ENCODE measurements around the gene TMEM30B.
"Not testable (repeated sequence)": the region's sequence is repeated elsewhere in the genome, so short reads cannot be mapped to it uniquely, and the experiment has no call there.

Gene TMEM30B

GRCh38 chr14:61254808-61255526 lies 26.2 kb downstream of the TMEM30B start:
- peak overlapping the region; percentile 42 for H3K4me3 ChIP-seq (ENCODE audit: low read depth, low read length)
- H3K4me1 ChIP-seq (ENCODE audit: control insufficient read depth, insufficient read depth, low read length) = peaks cover 38% of the 10 kb centered on the region
- no peak overlapping the region; the same call in 1 of the 2 replicates for H3K27ac ChIP-seq (ENCODE audit: low read depth, low read length)

DNA sequence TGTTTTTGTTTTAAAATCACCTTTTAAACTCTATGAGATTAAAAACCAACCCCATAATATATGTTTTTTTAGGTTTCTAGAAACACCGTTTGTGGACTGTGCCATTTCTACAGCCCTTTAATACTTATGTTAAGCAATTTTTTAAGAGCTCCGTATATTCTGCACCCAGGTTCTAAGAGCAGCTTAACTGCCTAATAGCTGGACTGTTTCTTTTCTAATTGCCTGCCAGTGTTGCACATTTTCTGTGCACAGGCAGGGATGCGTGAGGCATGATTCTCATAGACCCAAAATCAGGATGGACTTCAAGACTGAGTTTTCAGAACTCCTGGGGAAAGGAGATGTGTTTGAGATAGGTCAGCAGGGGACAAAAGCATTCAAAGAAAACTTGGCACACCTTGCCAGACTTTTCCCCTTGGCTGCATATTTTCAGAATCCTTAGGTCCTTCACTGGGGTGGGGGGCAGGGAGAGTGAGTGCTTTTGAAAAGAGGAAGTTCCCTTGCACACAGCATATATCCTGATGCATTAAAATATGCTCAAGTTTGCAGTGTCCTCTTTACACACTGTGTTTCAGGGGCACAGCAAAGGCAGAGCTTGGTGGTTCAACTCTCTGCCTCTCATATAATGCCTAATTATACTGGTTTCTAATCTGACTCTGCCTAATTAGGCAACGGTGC lies 27.9 kb downstream of the TMEM30B start:
- Histone ChIP-seq H3K27me3 (ENCODE audit: control insufficient read depth, insufficient read depth, low read length) (peaks cover 3% of the 10 kb centered on the region; the same call in 1 of the 2 replicates), H3K4me1 (ENCODE audit: control insufficient read depth, insufficient read depth, low read length) (peaks cover 38% of the 10 kb centered on the region), H3K9me3 (ENCODE audit: control insufficient read depth, insufficient read depth, low read depth, low read length) (no peaks in the 10 kb centered on the region), H3K27ac (ENCODE audit: low read depth, low read length) (no peak overlapping the region), H3K36me3 (ENCODE audit: control insufficient read depth, insufficient read depth, low read length) (no peaks in the 10 kb centered on the region), H3K9ac (ENCODE audit: low read length) (no peak overlapping the region), H3K4me3 (ENCODE audit: low read depth, low read length) (no peak overlapping the region)

More at GRCh38 chr14:61254808-61255526, 26.2 kb downstream of the TMEM30B start:
- Histone ChIP-seq H3K27me3 (ENCODE audit: control insufficient read depth, insufficient read depth, low read length) (peaks cover 3% of the 10 kb centered on the region; the same call in 1 of the 2 replicates), H3K9ac (ENCODE audit: low read length) (peak overlapping the region; percentile 68), H3K36me3 (ENCODE audit: control insufficient read depth, insufficient read depth, low read length) (no peaks in the 10 kb centered on the region), H3K9me3 (ENCODE audit: control insufficient read depth, insufficient read depth, low read depth, low read length) (no peaks in the 10 kb centered on the region)

- H3K27ac ChIP-seq (ENCODE audit: low read depth, low read length) = no peak overlapping the region
- H3K9me3 ChIP-seq (ENCODE audit: control insufficient read depth, insufficient read depth, low read depth, low read length) = no peaks in the 10 kb centered on the region
- H3K4me1 ChIP-seq (ENCODE audit: control insufficient read depth, insufficient read depth, low read length) = peaks cover 35% of the 10 kb centered on the region
- no peaks in the 10 kb centered on the region for H3K36me3 ChIP-seq (ENCODE audit: control insufficient read depth, insufficient read depth, low read length)
- no peak overlapping the region for H3K4me3 ChIP-seq (ENCODE audit: low read depth, low read length)
- H3K27me3 ChIP-seq (ENCODE audit: control insufficient read depth, insufficient read depth, low read length) = peaks cover 3% of the 10 kb centered on the region; the same call in 1 of the 2 replicates
- H3K9ac ChIP-seq (ENCODE audit: low read length) = no peak overlapping the region
These were observed 28.6 kb downstream of the TMEM30B start for GRCh38 chr14:61252369-61253063.

- peaks cover 21% of the 10 kb centered on the region for H3K4me1 ChIP-seq (ENCODE audit: control insufficient read depth, insufficient read depth, low read length)
- H3K36me3 ChIP-seq (ENCODE audit: control insufficient read depth, insufficient read depth, low read length) = no peaks in the 10 kb centered on the region
- H3K27me3 ChIP-seq (ENCODE audit: control insufficient read depth, insufficient read depth, low read length) = no peaks in the 10 kb centered on the region
- H3K27ac ChIP-seq (ENCODE audit: low read depth, low read length) = no peak overlapping the region
- H3K4me3 ChIP-seq (ENCODE audit: low read depth, low read length) = no peak overlapping the region
- no peaks in the 10 kb centered on the region for H3K9me3 ChIP-seq (ENCODE audit: control insufficient read depth, insufficient read depth, low read depth, low read length)
- H3K9ac ChIP-seq (ENCODE audit: low read length) = no peak overlapping the region
These were observed 31.1 kb downstream of the TMEM30B start for GRCh38 chr14:61250063-61250462.

DNA sequence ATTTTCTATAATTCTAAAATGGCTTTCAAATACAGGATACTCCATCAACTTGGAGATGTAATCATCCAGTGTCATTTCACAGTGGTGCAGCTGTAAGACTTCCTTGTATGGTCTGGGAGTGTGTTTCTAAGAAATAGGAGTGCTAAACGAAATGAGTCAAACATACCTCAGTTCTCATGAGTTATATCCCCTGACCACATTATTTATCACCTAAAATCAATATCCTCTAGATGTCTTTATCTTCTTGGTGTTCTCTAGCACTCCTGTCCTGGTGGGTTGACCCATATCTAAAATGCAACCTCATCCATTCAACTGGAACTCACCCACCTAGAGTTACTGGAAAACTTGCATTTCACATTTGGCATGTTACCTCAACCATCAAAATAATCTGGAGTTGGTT lies 33.2 kb downstream of the TMEM30B start:
- H3K9ac ChIP-seq (ENCODE audit: low read length) = no peak overlapping the region
- no peak overlapping the region for H3K4me3 ChIP-seq (ENCODE audit: low read depth, low read length)
- no peaks in the 10 kb centered on the region for H3K9me3 ChIP-seq (ENCODE audit: control insufficient read depth, insufficient read depth, low read depth, low read length)
- H3K27me3 ChIP-seq (ENCODE audit: control insufficient read depth, insufficient read depth, low read length) = no peaks in the 10 kb centered on the region
- no peak overlapping the region for H3K27ac ChIP-seq (ENCODE audit: low read depth, low read length)
- H3K36me3 ChIP-seq (ENCODE audit: control insufficient read depth, insufficient read depth, low read length) = no peaks in the 10 kb centered on the region
- peaks cover 6% of the 10 kb centered on the region for H3K4me1 ChIP-seq (ENCODE audit: control insufficient read depth, insufficient read depth, low read length)

GRCh38 chr14:61246721-61247120 lies 34.4 kb downstream of the TMEM30B start:
- Histone ChIP-seq H3K27me3 (ENCODE audit: control insufficient read depth, insufficient read depth, low read length) (no peaks in the 10 kb centered on the region), H3K4me3 (ENCODE audit: low read depth, low read length) (no peak overlapping the region), H3K4me1 (ENCODE audit: control insufficient read depth, insufficient read depth, low read length) (no peaks in the 10 kb centered on the region; the same call in 1 of the 2 replicates), H3K9ac (ENCODE audit: low read length) (no peak overlapping the region), H3K36me3 (ENCODE audit: control insufficient read depth, insufficient read depth, low read length) (no peaks in the 10 kb centered on the region), H3K27ac (ENCODE audit: low read depth, low read length) (no peak overlapping the region), H3K9me3 (ENCODE audit: control insufficient read depth, insufficient read depth, low read depth, low read length) (peaks cover 3% of the 10 kb centered on the region; the same call in 1 of the 2 replicates)

DNA sequence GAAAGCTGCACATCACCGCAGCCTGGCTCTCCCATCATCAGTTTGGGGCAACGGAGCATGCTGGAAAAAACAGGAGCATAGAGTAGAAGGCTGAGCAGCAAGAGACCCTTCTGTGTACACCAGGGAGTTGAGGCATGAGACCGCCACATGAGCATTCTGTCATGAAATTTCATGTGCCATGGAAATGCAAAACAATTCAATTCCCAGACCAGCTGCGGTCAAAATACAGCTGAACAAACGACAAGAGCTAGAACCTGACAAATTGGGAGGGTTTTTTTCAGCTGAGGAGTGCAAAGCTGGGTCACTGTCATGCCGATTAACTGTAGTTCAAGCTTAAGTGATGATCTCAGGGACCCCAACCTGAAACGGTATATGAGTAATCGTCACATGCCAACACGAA lies 37.1 kb downstream of the TMEM30B start:
- no peaks in the 10 kb centered on the region for H3K36me3 ChIP-seq (ENCODE audit: control insufficient read depth, insufficient read depth, low read length)
- peaks cover 22% of the 10 kb centered on the region for H3K9me3 ChIP-seq (ENCODE audit: control insufficient read depth, insufficient read depth, low read depth, low read length)
- no peak overlapping the region for H3K9ac ChIP-seq (ENCODE audit: low read length)
- no peak overlapping the region for H3K27ac ChIP-seq (ENCODE audit: low read depth, low read length)
- H3K4me3 ChIP-seq (ENCODE audit: low read depth, low read length) = no peak overlapping the region
- H3K27me3 ChIP-seq (ENCODE audit: control insufficient read depth, insufficient read depth, low read length) = no peaks in the 10 kb centered on the region
- peaks cover 13% of the 10 kb centered on the region for H3K4me1 ChIP-seq (ENCODE audit: control insufficient read depth, insufficient read depth, low read length)

- H3K27ac ChIP-seq (ENCODE audit: low read depth, low read length) = no peak overlapping the region
- H3K9me3 ChIP-seq (ENCODE audit: control insufficient read depth, insufficient read depth, low read depth, low read length) = peaks cover 22% of the 10 kb centered on the region
- no peaks in the 10 kb centered on the region for H3K27me3 ChIP-seq (ENCODE audit: control insufficient read depth, insufficient read depth, low read length)
- peaks cover 32% of the 10 kb centered on the region for H3K4me1 ChIP-seq (ENCODE audit: control insufficient read depth, insufficient read depth, low read length)
- H3K9ac ChIP-seq (ENCODE audit: low read length) = no peak overlapping the region
- no peaks in the 10 kb centered on the region for H3K36me3 ChIP-seq (ENCODE audit: control insufficient read depth, insufficient read depth, low read length)
- no peak overlapping the region for H3K4me3 ChIP-seq (ENCODE audit: low read depth, low read length)
These were observed 40.9 kb downstream of the TMEM30B start for GRCh38 chr14:61240206-61240605.

DNA sequence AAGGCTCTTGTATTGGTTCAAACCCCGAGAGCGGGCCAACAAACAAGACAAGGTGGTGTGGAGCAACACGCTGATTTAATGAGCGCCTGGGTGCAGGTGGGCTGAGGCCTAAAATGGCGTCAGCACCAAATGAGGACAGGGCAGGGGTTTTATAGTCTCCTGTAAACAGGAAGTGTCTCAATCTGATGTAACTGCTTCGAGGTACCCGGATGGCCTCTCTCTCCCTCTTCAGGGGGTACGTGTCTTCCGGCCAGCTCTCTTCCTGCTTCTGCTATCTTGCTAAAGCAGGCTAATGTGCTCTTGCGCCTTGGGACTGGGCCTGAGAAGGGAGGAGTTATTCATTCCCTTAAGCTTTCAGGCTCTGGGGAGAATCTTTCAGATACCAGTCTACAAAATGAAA lies 41.9 kb downstream of the TMEM30B start:
- not testable (repeated sequence) for H3K36me3 ChIP-seq (ENCODE audit: control insufficient read depth, insufficient read depth, low read length); H3K4me3 ChIP-seq (ENCODE audit: low read depth, low read length); H3K27me3 ChIP-seq (ENCODE audit: control insufficient read depth, insufficient read depth, low read length)
- Histone ChIP-seq H3K9me3 (ENCODE audit: control insufficient read depth, insufficient read depth, low read depth, low read length) (peaks cover 22% of the 10 kb centered on the region), H3K4me1 (ENCODE audit: control insufficient read depth, insufficient read depth, low read length) (peaks cover 32% of the 10 kb centered on the region), H3K9ac (ENCODE audit: low read length) (peak overlapping the region; percentile 70), H3K27ac (ENCODE audit: low read depth, low read length) (peak overlapping the region; percentile 90)

- 0 out of 2 replicates have a peak overlapping the region, but pooled peaks have one; percentile 16 for H3K4me3 ChIP-seq (ENCODE audit: low read depth, low read length)
- peaks cover 32% of the 10 kb centered on the region for H3K4me1 ChIP-seq (ENCODE audit: control insufficient read depth, insufficient read depth, low read length)
- H3K27me3 ChIP-seq (ENCODE audit: control insufficient read depth, insufficient read depth, low read length) = no peaks in the 10 kb centered on the region
- peaks cover 22% of the 10 kb centered on the region for H3K9me3 ChIP-seq (ENCODE audit: control insufficient read depth, insufficient read depth, low read depth, low read length)
- peak overlapping the region; percentile 90 for H3K27ac ChIP-seq (ENCODE audit: low read depth, low read length)
- peak overlapping the region; percentile 70 for H3K9ac ChIP-seq (ENCODE audit: low read length)
- no peaks in the 10 kb centered on the region for H3K36me3 ChIP-seq (ENCODE audit: control insufficient read depth, insufficient read depth, low read length)
These were observed 42.4 kb downstream of the TMEM30B start for GRCh38 chr14:61238611-61239245.
